PC-3 (cell line): ENCODE measurements around the gene CAMK1D.

ENCODE experiments used
- EZH2 ChIP-seq: fragments of 300-600 bp; sonication (generic); IDR thresholded peaks from one replicate; pipeline ENCODE4 v1.6.1; 2017; ENCODE audit warnings: antibody characterized with exemption, mild to moderate bottlenecking, low read length; ENCODE audit not compliant: unreplicated experiment
- TF ChIP-seq, protein P1 (sequence below): fragments of 300-600 bp; sonication (generic); conservative IDR thresholded peaks from 2 replicates; pipeline ENCODE4 v1.5.1; 2017; ENCODE audit warnings: antibody characterized with exemption, low read depth, mild to moderate bottlenecking, low read length

DNA sequence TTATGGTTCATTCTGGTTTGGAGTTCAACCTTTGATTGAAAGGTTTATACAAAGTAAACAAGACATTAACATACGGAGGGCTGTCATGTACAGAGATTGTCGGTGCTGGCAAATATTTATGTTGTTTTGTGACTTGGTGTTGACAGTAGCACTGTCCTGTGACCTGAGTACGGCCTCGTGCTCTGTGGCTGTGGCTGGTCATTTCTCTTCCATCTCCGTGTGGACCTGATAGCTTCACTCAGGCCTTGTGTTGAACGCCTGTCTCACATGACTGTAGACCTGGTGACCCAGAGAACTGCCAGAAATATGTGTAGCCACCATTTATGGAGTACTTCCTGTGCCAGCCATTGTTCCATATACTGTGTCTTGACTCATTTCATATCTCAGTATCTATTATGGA lies 340.5 kb downstream of the CAMK1D start:
- TF ChIP-seq, protein P1, sequence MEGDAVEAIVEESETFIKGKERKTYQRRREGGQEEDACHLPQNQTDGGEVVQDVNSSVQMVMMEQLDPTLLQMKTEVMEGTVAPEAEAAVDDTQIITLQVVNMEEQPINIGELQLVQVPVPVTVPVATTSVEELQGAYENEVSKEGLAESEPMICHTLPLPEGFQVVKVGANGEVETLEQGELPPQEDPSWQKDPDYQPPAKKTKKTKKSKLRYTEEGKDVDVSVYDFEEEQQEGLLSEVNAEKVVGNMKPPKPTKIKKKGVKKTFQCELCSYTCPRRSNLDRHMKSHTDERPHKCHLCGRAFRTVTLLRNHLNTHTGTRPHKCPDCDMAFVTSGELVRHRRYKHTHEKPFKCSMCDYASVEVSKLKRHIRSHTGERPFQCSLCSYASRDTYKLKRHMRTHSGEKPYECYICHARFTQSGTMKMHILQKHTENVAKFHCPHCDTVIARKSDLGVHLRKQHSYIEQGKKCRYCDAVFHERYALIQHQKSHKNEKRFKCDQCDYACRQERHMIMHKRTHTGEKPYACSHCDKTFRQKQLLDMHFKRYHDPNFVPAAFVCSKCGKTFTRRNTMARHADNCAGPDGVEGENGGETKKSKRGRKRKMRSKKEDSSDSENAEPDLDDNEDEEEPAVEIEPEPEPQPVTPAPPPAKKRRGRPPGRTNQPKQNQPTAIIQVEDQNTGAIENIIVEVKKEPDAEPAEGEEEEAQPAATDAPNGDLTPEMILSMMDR: no peak
- TF ChIP-seq EZH2: no peak
